ENCODE results near the gene TDRD3.

The TDRD3 gene

GRCh38 chr13:60571571-60571970 lies 174.6 kb downstream of the TDRD3 start:
- Histone ChIP-seq H3F3A (ENCODE audit: control insufficient read depth, insufficient read depth) (no peaks in the 10 kb centered on the region), H3K4me1 (ENCODE audit: control insufficient read depth, low read length) (no peaks in the 10 kb centered on the region), H3K36me3 (ENCODE audit: control insufficient read depth, low read length) (no peaks in the 10 kb centered on the region), H3K9me2 (replicated peaks; ENCODE audit: control insufficient read depth, low read length) (no peaks in the 10 kb centered on the region), H3K4me3 (ENCODE audit: low read length) (no peak overlapping the region), H3K79me2 (ENCODE audit: control insufficient read depth, low read length) (no peaks in the 10 kb centered on the region), H3K27me3 (ENCODE audit: control insufficient read depth, low read length) (no peaks in the 10 kb centered on the region), H3K27ac (ENCODE audit: low read depth, low read length) (no peak overlapping the region), H3K9me3 (ENCODE audit: control insufficient read depth, insufficient read depth, low read length) (no peaks in the 10 kb centered on the region), H4K20me1 (ENCODE audit: control insufficient read depth, insufficient read depth, low read depth, low read length) (no peaks in the 10 kb centered on the region), H3K4me2 (ENCODE audit: low read length) (no peak overlapping the region)
- TF ChIP-seq EZH2phosphoT487 (IDR thresholded peaks at IDR 0.05; ENCODE audit: borderline replicate concordance, low read length), result no peak
- TF ChIP-seq CTCF (IDR thresholded peaks at IDR 0.05; ENCODE audit: low read depth, low read length, poor library complexity, severe bottlenecking), result no peak

GRCh38 chr13:60572003-60572798 lies 175.2 kb downstream of the TDRD3 start:
- Histone ChIP-seq H3F3A (ENCODE audit: control insufficient read depth, insufficient read depth) (no peaks in the 10 kb centered on the region), H3K4me3 (ENCODE audit: low read length) (no peak overlapping the region), H3K4me1 (ENCODE audit: control insufficient read depth, low read length) (no peaks in the 10 kb centered on the region), H3K9me3 (ENCODE audit: control insufficient read depth, insufficient read depth, low read length) (no peaks in the 10 kb centered on the region), H3K9me2 (replicated peaks; ENCODE audit: control insufficient read depth, low read length) (no peaks in the 10 kb centered on the region), H3K27ac (ENCODE audit: low read depth, low read length) (no peak overlapping the region), H4K20me1 (ENCODE audit: control insufficient read depth, insufficient read depth, low read depth, low read length) (no peaks in the 10 kb centered on the region), H3K79me2 (ENCODE audit: control insufficient read depth, low read length) (no peaks in the 10 kb centered on the region), H3K36me3 (ENCODE audit: control insufficient read depth, low read length) (no peaks in the 10 kb centered on the region), H3K4me2 (ENCODE audit: low read length) (no peak overlapping the region), H3K27me3 (ENCODE audit: control insufficient read depth, low read length) (no peaks in the 10 kb centered on the region)
- TF ChIP-seq EZH2phosphoT487 (IDR thresholded peaks at IDR 0.05; ENCODE audit: borderline replicate concordance, low read length), result no peak
- no peak for TF ChIP-seq CTCF (IDR thresholded peaks at IDR 0.05; ENCODE audit: low read depth, low read length, poor library complexity, severe bottlenecking)

DNA sequence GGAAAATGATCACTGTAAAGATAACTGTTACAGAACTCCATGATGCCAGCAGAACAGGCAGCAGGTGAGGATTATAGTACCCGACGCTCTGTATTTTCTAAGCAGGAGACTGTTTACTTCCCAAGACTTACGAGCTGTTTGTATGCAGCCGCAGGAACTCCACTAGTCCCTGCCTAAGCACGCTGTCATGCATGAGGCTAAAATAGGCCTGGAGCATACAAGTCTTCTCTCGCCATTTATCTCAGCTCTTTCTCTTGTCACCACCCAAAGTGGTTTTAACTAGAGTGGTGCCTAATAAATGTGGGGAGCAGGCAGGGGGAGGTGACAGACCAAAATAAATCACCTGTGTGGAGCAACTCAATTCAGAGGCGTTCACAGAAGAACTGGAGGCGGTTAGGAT lies 175.8 kb downstream of the TDRD3 start:
- TF ChIP-seq CTCF (IDR thresholded peaks at IDR 0.05; ENCODE audit: low read depth, low read length, poor library complexity, severe bottlenecking) (no peak), EZH2phosphoT487 (IDR thresholded peaks at IDR 0.05; ENCODE audit: borderline replicate concordance, low read length) (no peak)
- no peak overlapping the region for H3K27ac ChIP-seq (ENCODE audit: low read depth, low read length)

More for the DNA sequence above, 175.8 kb downstream of the TDRD3 start:
- Histone ChIP-seq H3K4me1 (ENCODE audit: control insufficient read depth, low read length) (no peaks in the 10 kb centered on the region), H3K27me3 (ENCODE audit: control insufficient read depth, low read length) (no peaks in the 10 kb centered on the region), H4K20me1 (ENCODE audit: control insufficient read depth, insufficient read depth, low read depth, low read length) (no peaks in the 10 kb centered on the region), H3K9me2 (replicated peaks; ENCODE audit: control insufficient read depth, low read length) (no peaks in the 10 kb centered on the region), H3K9me3 (ENCODE audit: control insufficient read depth, insufficient read depth, low read length) (no peaks in the 10 kb centered on the region), H3K4me3 (ENCODE audit: low read length) (no peak overlapping the region), H3F3A (ENCODE audit: control insufficient read depth, insufficient read depth) (no peaks in the 10 kb centered on the region), H3K36me3 (ENCODE audit: control insufficient read depth, low read length) (no peaks in the 10 kb centered on the region), H3K4me2 (ENCODE audit: low read length) (no peak overlapping the region), H3K79me2 (ENCODE audit: control insufficient read depth, low read length) (no peaks in the 10 kb centered on the region)
